Stimulated activated CD4-positive, alpha-beta T cell treated with anti-CD3 and anti-CD28 coated beads, Interleukin-4, amount 100 ng/mL, for 1 hour (primary cell): Measurements from ENCODE around the gene PRR7.
"Not testable (repeated sequence)": the region's sequence is repeated elsewhere in the genome, so short reads cannot be mapped to it uniquely, and the experiment has no call there.

Experiments
- DNase-seq: peaks from one replicate; pipeline ENCODE4 v3.0.0-alpha.2; 2020

The PRR7 gene, protein sequence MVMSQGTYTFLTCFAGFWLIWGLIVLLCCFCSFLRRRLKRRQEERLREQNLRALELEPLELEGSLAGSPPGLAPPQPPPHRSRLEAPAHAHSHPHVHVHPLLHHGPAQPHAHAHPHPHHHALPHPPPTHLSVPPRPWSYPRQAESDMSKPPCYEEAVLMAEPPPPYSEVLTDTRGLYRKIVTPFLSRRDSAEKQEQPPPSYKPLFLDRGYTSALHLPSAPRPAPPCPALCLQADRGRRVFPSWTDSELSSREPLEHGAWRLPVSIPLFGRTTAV

DNA sequence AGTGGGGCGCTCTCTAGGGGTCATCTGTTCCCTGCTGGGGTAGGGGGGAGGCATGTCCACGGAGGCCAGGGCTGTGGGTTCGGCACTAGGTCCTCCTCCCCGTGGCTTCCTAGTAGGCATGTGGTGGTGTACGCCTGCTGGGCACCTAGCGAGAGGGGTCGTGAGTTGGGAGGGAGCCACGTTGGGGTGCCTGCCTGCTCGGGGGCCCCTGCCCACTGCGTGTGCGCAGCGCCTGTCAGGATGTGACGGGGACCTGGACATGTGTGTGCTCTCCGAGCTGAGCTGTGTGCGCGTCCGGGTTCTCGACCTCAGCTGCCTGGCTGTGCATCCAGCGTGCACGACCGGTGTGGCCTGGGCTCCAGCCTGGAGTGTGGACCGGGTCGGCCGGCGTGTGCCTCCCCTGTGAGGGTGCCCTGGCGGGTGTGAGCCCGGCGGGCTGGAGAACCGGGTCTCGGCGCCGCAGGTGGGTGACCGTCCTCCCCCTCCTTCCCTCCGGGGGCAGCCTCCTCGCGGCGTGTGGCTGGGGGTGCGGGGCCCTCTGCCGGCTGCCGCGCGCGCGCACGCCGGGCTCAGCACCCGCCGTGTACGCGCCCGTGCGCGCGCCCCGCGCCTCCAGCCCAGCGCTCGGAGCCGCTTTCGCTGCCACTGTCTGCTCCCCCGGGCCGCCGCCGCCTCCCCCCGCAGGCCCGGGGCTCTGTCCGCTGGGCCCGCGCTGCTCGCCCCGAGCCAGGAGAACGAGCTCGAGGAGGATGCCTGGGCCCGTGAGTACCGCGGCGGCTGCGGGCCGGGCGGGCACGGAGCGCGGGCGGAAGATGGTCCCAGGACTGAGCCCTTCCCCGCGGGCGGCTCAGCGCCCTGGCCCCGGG lies at the start of gene PRR7:
PRR7 (plus strand) TSS at position 615 of the 866 bp plus-strand sequence. CDS start 8,254 bp downstream, outside the sequence.
- peak; percentile 80 for DNase-seq

DNA sequence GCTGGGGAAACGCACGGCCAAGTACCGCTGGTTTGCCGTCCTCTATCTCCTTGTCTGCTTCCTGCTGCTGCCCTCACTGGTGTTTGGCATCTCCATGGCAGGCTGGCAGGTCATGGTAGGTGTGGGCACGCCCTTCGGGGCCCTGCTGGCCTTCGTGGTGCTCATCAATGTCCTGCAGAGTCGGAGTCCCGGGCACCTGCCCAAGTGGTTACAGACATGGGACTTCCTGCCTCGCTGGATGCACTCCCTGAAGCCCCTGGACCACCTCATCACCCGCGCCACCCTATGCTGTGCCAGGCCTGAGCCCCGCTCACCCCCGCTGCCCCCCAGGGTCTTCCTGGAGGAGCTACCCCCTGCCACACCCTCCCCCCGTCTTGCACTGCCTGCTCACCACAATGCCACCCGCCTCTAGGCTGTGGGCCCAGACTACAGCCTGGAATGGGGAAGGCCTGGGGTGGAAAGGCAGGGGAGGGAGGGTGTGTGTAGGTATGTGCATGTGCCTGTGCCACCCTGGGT lies 48.7 kb upstream of the PRR7 start:
- DNase-seq, result no peak

DNA sequence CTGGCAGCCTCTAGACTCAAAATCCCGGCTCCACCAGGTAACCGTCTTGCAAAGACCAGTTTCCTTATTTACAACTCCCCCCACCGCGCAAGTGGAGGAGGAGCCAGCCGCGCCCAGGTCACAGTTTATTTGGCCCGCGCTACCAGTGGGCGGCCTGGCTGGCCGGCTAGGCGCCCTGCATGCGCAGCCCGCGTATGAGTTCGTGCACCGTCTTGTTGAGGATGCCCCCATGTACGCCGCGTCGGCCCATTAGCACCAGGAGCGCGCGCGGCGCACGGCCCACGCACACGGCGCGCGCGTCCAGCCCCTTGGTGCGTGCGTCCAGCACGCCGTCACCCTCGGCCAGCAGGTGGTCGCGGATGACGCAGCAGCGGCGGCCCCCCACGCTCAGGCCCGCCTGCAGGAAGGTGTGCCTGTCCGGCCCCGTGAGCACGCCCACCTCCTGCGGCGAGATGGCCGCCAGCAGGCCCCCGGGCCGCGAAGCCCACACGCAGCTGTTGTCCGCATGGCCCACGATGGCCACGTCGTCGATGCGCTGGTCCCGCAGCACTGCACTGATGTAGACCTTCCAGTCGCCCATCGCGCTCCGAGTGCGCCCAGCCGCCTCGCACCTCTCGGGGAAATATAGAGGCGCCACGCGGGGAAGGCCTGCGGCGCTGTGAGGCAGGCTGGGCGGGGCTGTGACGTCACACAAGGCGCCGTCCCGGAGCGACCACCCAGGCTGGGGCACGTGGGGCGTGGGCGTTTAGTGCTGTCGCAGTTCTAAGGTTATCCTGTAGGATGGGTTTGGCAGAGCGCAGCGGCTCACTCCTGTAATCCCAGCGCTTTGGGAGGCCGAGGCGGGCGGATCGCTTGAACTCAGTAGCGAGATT lies 46.4 kb upstream of the PRR7 start, which contains the start of gene PFN3:
PFN3 (minus strand) TSS at position 665 of the 872 bp plus-strand sequence; CDS start at position 580, 85 bp downstream.
- DNase-seq, result no peak

- peak; percentile 73 for DNase-seq
These were observed 44.2 kb upstream of the PRR7 start for GRCh38 chr5:177402271-177403043.

DNA sequence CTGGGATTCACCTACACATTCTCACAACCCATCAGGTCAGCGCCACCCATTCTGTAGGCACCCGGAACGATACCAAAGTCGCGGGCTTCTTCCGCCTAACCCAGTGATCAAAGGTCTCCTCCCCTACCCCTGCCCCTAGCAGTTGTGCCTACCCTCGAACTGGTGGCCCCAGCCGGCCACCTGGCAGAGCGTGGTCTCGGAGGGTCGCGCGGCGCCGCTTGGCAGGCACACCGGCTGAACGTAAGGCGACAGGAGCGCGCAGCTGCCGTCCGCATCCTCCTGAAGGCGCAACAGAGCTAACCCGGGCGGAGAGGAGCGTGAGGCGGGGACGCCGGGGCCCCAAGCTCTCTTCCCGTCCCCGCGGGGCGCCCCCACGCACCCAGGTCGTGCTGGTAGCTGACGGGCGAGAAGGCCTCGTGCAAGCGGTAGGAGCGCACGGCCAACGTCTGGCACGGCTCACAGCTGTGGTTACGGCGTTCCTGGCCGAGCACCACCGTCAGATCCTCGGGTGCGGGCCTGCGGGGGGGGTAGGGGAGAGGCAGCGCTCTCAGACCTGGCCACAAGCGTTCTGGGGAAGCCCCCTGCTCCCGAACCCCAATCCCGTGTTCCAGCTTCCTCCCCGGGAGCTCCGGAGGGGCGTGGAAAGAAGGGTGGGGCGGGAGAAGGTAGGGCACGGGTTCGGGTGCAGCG lies 43.4 kb upstream of the PRR7 start:
- DNase-seq, result peak; percentile 51

GRCh38 chr5:177403792-177404640 lies 42.6 kb upstream of the PRR7 start:
- peak; percentile 85 for DNase-seq

DNA sequence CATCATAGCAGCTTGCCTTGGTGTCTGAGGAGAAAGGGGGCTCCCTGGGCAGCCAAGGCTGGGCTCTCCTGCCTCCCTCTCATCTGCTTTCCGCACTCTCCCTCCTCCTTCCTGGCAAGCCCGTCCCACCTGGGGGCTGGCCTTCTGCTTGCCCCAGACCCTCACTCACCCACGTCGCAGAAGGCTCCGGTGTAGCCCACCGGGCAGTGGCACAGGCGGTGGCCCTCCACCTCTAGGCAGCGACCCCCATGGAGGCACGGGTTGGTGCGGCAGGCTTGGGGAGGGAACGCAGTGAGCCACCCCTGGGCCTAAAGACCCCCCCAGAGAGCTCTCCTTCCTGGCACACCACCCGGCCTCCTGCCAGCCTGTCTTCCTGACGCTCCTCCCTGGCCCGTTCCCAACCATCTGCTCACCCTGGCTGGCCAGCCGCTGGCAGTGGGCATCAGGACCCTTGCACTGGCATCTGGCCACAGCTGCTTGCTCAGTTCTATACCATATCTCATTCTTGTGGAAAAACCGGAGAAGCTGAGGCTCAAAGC lies 41.9 kb upstream of the PRR7 start:
- DNase-seq, result no peak

DNA sequence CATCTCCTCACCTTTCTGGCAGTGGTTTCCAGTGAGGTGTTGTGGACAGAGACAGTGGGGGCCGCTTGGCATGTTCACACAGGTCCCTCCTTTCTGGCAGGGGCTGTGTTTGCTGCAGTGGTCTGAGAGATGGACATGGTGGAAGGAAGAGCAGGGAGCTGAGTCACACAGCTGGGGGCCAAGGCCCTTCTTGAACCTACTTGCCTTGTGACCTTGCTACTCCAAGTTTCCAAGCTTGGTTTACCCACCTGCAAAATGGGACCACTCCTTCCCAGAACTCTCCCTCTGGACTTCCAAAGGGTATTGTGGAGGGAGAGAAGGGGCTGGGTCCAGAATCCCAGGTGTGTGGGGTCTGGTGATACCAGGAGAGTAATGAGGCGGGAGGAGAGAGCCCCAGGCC lies 41.3 kb upstream of the PRR7 start:
- DNase-seq, result no peak

GRCh38 chr5:177405805-177406204 lies 40.8 kb upstream of the PRR7 start:
- no peak for DNase-seq

- DNase-seq, result no peak
These were observed 37.4 kb upstream of the PRR7 start, which contains the start of gene F12 for GRCh38 chr5:177409043-177409801. F12 (minus strand) TSS chr5:177409564; CDS start chr5:177409527, 37 bp downstream.

GRCh38 chr5:177410575-177410974 lies 36.0 kb upstream of the PRR7 start:
- DNase-seq, result no peak

- DNase-seq, result no peak
These were observed 33.9 kb upstream of the PRR7 start for GRCh38 chr5:177412603-177413233.

DNA sequence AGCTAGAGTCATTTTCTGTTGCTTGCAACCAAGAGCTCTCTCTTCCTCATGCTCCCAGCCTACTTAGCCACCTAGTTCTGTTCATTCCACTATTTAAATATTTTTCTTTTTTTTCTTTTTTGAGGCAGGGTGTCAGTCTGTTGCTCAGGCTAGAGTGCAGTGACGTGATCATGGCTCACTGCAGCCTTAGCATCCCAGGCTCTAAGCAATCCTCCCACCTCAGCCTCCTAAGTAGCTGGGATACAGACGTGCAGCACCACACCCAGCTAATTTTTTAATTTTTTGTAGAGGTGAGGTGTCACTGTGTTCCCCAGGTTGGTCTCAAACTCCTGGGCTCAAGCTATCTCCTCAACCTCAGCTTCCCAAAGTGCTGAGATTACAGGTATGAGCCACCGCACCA lies 32.1 kb upstream of the PRR7 start:
- DNase-seq, result no peak

GRCh38 chr5:177417081-177417480 lies 29.5 kb upstream of the PRR7 start:
- not testable (repeated sequence) for DNase-seq

DNA sequence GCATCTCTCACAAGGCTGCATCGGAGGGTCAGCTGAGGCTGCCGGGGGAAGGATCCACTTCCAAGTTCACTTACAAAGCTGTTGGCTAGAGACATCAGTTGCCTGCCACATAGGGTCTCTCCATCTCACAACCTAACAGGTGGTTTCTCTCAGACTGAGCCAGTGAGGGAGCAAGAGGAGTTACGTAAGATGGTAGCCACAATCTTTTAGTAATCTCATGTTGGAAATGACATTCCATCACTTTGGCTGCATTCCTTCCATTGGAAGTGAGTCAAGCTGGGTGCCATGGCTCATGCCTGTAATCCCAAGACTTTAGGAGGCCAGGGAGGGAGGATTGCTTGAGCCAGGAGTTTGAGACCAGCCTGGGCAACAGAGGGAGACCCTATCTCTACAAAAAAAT lies 27.6 kb upstream of the PRR7 start:
- no peak for DNase-seq

DNA sequence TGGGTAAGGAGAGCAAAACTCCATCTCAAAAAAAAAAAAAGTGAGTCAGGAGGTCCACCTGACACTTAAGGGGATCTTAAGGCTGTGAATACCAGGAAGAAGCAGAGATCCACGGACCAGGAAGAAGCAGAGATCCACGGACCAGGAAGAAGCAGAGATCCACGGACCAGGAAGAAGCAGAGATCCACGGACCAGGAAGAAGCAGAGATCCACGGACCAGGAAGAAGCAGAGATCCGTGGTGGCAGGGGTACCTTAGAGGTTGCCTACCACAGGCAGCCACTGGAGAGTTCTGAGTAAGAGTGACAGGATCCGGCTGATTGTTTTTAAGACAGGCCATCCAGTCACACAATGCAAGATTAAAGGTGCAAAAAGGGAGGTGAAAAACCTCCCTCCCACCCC lies 26.1 kb upstream of the PRR7 start:
- DNase-seq, result not testable (repeated sequence)

DNA sequence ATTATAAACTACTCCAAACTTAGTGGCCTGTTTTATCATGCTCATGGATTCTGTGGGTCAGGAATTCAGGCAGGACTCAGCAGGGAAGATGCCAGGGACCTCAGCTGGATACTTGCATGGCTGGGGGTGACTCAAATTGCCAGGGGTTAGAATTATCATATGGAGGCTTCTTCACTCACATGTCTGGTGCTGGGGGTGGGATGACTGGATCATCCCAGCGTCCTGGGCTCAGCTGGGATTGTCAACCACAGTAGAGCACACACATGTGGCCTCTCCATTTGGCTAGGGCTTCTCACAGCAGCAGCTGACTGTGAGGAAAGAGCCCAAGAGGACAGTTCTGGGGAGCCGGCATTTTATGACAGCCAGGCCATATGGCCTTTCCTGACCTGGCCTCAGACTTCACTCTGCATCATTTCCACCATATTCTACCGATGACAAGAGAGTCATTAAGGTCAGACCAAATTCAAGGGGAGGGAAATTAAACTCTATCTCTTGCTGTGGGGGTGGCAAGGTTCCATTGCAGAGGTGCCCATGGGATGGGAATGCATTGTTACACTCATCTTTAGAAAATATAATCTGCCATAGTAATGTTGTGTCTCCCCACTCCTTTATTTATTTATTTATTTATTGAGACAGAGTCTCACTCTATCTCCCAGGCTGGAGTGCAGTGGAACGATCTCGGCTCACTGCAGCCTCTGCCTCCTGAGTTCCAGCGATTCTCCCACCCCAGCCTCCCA lies 25.4 kb upstream of the PRR7 start:
- no peak for DNase-seq

DNA sequence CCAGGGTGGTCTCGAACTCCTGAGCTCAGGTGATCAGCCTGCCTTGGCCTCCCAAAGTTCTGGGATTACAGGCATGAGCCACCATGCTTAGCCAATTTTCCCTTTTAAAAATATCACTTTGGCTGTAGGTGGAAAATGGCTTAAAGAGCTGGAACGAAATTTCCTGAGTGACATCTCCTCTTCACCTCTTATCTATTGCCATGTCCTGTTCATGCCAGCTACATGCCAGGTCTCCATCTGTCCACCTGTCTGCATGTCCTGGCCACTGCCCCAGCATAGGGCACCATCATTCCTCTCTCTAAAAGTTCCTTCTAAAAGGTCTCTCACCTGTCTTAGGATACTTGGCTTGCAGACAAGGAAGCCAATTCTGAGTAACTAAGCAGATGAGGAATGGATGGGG lies 22.9 kb upstream of the PRR7 start:
- no peak for DNase-seq
